ENCODE measurements around the gene LUC7L2. TPM values are rescaled to one million over a fixed set of nuclear protein-coding genes. Genes with fewer than 3 reads are reported as not detected.

The LUC7L2 gene
- total and polyA plus RNA-seq, 9 of the 15 experiments (the other 6 are each of a cell fraction or from before 2014, with no cell fraction given), result 56.1 to 207 (median 141) TPM

- peak; percentile 80 to 87 for TF ChIP-seq MNT (conservative IDR thresholded peaks at IDR 0.05)
- peak; percentile 7; the same call in 1 of the 2 replicates for TF ChIP-seq ZNF445 (CRISPR knock-in tag; IDR thresholded peaks at IDR 0.05; ENCODE audit: low read depth)
- TF ChIP-seq CLOCK (CRISPR knock-in tag; IDR thresholded peaks at IDR 0.05; ENCODE audit: borderline replicate concordance), result no peak
- TF ChIP-seq ZNF639 (CRISPR knock-in tag; conservative IDR thresholded peaks at IDR 0.05 in 1 of 2, IDR thresholded peaks at IDR 0.05 in 1 of 2), result no peak; a peak in 1 of 4 replicates
- TF ChIP-seq CHD1 (IDR thresholded peaks at IDR 0.05; ENCODE audit: low read length), result peak; percentile 93
- TF ChIP-seq AFF1 (IDR thresholded peaks at IDR 0.05; ENCODE audit: low read depth in 1 of 2, partially characterized antibody in 2 of 2), result peak; percentile 4 to 18
- no peak for TF ChIP-seq EGR1 (conservative IDR thresholded peaks at IDR 0.05)
- TF ChIP-seq HNRNPUL1 (IDR thresholded peaks at IDR 0.05; ENCODE audit: low read length), result no peak
- peak; percentile 29; the same call in 1 of the 2 replicates for TF ChIP-seq ZBTB26 (CRISPR knock-in tag; IDR thresholded peaks at IDR 0.05)
- no peak; the same call in 1 of the 2 replicates for TF ChIP-seq ZNF668 (CRISPR knock-in tag; IDR thresholded peaks at IDR 0.05)
- no peak for TF ChIP-seq SMARCE1 (IDR thresholded peaks at IDR 0.05)
- no peak; the same call in 1 of the 2 replicates for TF ChIP-seq ZNF316 (IDR thresholded peaks at IDR 0.05)
- 0 out of 2 replicates have a peak, but pooled peaks have one; percentile 86 for TF ChIP-seq CAMTA2 (CRISPR knock-in tag; conservative IDR thresholded peaks at IDR 0.05)
Measured at GRCh38 chr7:139341058-139341775, 18.5 kb upstream of the LUC7L2 start, which contains the start of gene FMC1 (continued).
